AG09319 (cell line): ENCODE results near the gene NHP2.

ENCODE experiments used
- DNase-seq: peaks from one replicate; pipeline ENCODE4 v3.0.0-alpha.2; 2010; ENCODE audit warnings: low read depth; ENCODE audit errors: extremely low read depth
- CTCF ChIP-seq: IDR thresholded peaks from 2 replicates; pipeline ENCODE4 v1.5.1; 2011; ENCODE audit warnings: low read depth, mild to moderate bottlenecking, inconsistent platforms, low read length, moderate library complexity

NHP2 gene

GRCh38 chr5:178196986-178197385, 43.3 kb upstream of the NHP2 start:
- peak; percentile 18 for TF ChIP-seq CTCF
- DNase-seq, result no peak

GRCh38 chr5:178196281-178196812, 42.7 kb upstream of the NHP2 start:
- no peak for DNase-seq
- no peak for TF ChIP-seq CTCF

- TF ChIP-seq CTCF, result no peak
- no peak for DNase-seq
Observed at GRCh38 chr5:178194026-178194425, 40.3 kb upstream of the NHP2 start.

- TF ChIP-seq CTCF, result no peak
Observed at GRCh38 chr5:178193251-178193809, 39.6 kb upstream of the NHP2 start.

GRCh38 chr5:178192787-178193186, 39.1 kb upstream of the NHP2 start:
- no peak for TF ChIP-seq CTCF
- no peak for DNase-seq

More at GRCh38 chr5:178193251-178193809, 39.6 kb upstream of the NHP2 start:
- DNase-seq, result no peak

GRCh38 chr5:178192244-178192643, 38.6 kb upstream of the NHP2 start:
- TF ChIP-seq CTCF, result no peak
- DNase-seq, result no peak

GRCh38 chr5:178191661-178192060, 38.0 kb upstream of the NHP2 start:
- no peak for TF ChIP-seq CTCF
- no peak for DNase-seq
